SHP77 treated with DMSO at 0.1 percent for 48 hours (cell line): ENCODE measurements around the gene SLC6A8.
"Not testable (repeated sequence)": the region's sequence is repeated elsewhere in the genome, so short reads cannot be mapped to it uniquely, and the experiment has no call there.

Experiments
- DNase-seq: peaks from one replicate; lab custom pipeline; 2025; lab: John Stamatoyannopoulos, UW

SLC6A8 gene

GRCh38 chrX:153672531-153673427 is 14.9 kb upstream of the SLC6A8 start:
- no peak for DNase-seq

- no peak for DNase-seq
Observed at GRCh38 chrX:153673428-153674218, 14.1 kb upstream of the SLC6A8 start, which contains the start of gene PNCK. Gene PNCK, minus strand, starts transcription at chrX:153673813. Its CDS starts 737 bp downstream, at chrX:153673076.

- no peak for DNase-seq
Observed at GRCh38 chrX:153674219-153674851, 13.4 kb upstream of the SLC6A8 start.

GRCh38 chrX:153681175-153681574 is 6.6 kb upstream of the SLC6A8 start:
- no peak for DNase-seq

GRCh38 chrX:153683486-153683885 is 4.2 kb upstream of the SLC6A8 start:
- not testable (repeated sequence) for DNase-seq

- DNase-seq = no peak
Observed at GRCh38 chrX:153684467-153685155, 3.1 kb upstream of the SLC6A8 start.

- no peak for DNase-seq
Observed at GRCh38 chrX:153685156-153685536, 2.6 kb upstream of the SLC6A8 start.

GRCh38 chrX:153685751-153686696 is 1.7 kb upstream of the SLC6A8 start:
- no peak for DNase-seq

- no peak for DNase-seq
Observed at GRCh38 chrX:153686711-153687110, 1.0 kb upstream of the SLC6A8 start.

GRCh38 chrX:153688071-153688470 is 345 bp downstream of the SLC6A8 start:
- no peak for DNase-seq

- no peak for DNase-seq
Observed at GRCh38 chrX:153688506-153688905, 780 bp downstream of the SLC6A8 start.

- DNase-seq = no peak
Observed at GRCh38 chrX:153688911-153689590, 1.3 kb downstream of the SLC6A8 start.

GRCh38 chrX:153689654-153690465 is 2.1 kb downstream of the SLC6A8 start:
- no peak for DNase-seq

- no peak for DNase-seq
Observed at GRCh38 chrX:153690466-153690865, 2.7 kb downstream of the SLC6A8 start.

GRCh38 chrX:153691032-153691827 is 3.5 kb downstream of the SLC6A8 start:
- not testable (repeated sequence) for DNase-seq

GRCh38 chrX:153692003-153692402 is 4.3 kb downstream of the SLC6A8 start:
- no peak for DNase-seq

- DNase-seq = no peak
Observed at GRCh38 chrX:153692611-153693156, 5.0 kb downstream of the SLC6A8 start.
